Astrocyte of the spinal cord (primary cell): ENCODE results near the gene MEIOSIN.

ENCODE experiments used
- DNase-seq: peaks from one replicate; pipeline ENCODE4 v3.0.0; 2011; ENCODE audit warnings: low read depth, low spot score
- H3K4me3 ChIP-seq: 2 replicates; pipeline ENCODE4 v1.5.1; 2011; ENCODE audit warnings: low read depth, mild to moderate bottlenecking, low read length, moderate library complexity
- in situ Hi-C: cut with HindIII; loops from 2 replicates; pipeline ENCODE4 v1.10.0; 2017; ENCODE audit warnings: low sequenced_read_pairs
- TF ChIP-seq, protein P1 (sequence below): IDR thresholded peaks from 2 replicates; pipeline ENCODE4 v1.5.1; 2012; ENCODE audit warnings: low read depth, mild to moderate bottlenecking, low read length, inconsistent platforms

MEIOSIN gene

DNA sequence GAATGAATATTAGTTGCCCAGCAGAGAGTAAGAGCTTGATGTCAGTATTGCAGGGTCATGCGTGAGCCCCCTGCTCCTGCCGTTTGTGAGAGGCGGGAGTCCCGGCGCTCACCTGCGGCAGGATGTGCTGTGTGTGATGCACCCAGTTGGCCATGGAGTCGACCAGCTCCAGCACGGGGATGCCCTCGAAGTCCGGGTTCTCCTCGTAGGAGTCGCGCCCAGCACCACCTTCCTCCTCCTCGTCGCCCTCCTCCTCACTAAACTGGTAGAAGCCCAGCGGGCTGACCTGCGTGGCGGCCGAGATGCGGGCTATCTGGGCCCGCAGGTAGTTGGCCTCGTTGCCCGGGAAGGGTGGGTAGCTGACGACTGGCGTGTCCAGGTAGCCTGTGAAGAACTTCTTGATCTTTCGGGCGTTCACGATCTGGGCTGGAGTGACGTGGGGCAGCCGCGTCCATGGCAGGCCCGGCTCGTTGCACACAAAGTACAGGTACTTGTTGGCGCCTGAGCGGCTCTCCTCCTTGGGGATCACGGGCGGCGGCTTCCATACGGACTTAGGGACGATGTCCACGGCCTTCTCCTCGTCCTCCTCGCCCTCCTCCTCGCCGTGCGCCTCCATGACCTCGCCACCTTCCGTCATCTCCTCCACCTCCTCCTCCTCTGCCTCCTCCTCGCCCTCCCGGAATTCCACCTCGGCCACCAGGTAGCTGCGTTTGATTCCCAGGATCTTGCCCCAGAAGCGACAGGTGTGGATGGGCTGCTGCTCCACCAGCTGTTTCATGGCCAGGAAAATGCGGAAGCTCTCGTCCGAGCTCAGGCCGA is 71.1 kb downstream of the MEIOSIN start:
- in situ Hi-C loops = no loop called here
- no peak overlapping the region for H3K4me3 ChIP-seq
- TF ChIP-seq, protein P1, sequence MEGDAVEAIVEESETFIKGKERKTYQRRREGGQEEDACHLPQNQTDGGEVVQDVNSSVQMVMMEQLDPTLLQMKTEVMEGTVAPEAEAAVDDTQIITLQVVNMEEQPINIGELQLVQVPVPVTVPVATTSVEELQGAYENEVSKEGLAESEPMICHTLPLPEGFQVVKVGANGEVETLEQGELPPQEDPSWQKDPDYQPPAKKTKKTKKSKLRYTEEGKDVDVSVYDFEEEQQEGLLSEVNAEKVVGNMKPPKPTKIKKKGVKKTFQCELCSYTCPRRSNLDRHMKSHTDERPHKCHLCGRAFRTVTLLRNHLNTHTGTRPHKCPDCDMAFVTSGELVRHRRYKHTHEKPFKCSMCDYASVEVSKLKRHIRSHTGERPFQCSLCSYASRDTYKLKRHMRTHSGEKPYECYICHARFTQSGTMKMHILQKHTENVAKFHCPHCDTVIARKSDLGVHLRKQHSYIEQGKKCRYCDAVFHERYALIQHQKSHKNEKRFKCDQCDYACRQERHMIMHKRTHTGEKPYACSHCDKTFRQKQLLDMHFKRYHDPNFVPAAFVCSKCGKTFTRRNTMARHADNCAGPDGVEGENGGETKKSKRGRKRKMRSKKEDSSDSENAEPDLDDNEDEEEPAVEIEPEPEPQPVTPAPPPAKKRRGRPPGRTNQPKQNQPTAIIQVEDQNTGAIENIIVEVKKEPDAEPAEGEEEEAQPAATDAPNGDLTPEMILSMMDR = no peak
- DNase-seq = no peak

DNA sequence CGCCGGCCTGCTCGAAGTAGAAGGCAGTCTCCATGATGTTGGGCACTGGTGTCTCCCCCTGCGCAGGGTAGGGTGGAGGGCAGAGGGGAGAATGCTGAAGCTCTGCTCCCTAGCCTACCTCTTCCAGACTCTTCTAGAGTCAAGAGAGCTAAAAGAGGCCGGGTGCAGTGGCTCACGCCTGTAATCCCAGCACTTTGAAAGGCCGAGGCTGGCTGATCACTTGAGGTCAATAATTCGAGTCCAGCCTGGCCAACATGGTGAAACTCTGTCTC is 71.7 kb downstream of the MEIOSIN start:
- TF ChIP-seq, protein P1 = no peak
- no peak overlapping the region for H3K4me3 ChIP-seq
- no peak for DNase-seq
- in situ Hi-C loops = no loop called here

DNA sequence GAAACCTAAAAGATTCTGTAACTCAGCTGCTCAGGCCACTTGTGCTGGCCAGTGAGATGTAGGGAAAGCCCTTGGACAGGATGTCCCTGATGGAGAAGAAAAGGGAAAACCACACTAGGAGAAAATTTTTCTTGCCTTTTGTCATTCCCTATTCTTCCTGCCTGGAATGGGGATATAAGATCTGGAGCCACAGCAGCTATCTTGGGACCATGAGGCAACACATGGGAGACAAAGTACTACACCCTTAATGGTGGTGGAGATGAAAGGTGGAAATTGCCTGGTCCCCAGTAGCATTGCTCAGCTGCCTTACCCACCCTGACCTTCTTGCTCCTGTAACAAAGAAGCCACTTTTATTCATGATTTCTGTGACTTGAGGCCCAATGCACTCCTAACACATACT is 72.5 kb downstream of the MEIOSIN start:
- in situ Hi-C loops = no loop called here
- H3K4me3 ChIP-seq = no peak overlapping the region
- TF ChIP-seq, protein P1 = no peak
- DNase-seq = no peak

DNA sequence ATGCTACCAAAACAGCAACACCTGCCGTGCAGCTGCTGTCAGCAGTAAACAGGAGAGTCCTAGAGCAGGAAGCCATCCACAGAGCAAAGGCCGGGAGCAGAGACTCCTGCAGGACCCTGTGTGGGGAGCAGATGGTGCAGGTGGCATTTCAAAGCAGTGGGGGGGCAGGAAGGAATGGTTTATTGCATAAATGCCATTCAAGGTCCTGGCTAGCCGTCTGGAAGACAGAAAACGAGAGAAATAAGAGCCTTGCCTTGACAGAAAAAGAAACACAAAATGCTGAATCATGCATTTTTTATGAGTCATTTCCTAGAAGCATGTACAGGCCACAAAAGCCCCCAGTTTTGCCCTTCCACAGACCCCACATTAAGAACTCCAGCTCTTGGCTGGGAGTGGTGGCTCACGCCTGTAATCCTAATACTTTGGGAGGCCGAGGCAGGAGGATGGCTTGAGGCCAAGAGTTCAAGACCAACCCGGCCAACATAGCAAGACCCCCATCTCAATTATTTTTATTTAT is 76.5 kb downstream of the MEIOSIN start:
- DNase-seq = peak; percentile 83
- TF ChIP-seq, protein P1 = no peak
- in situ Hi-C loops = no loop called here
- no peak overlapping the region for H3K4me3 ChIP-seq

DNA sequence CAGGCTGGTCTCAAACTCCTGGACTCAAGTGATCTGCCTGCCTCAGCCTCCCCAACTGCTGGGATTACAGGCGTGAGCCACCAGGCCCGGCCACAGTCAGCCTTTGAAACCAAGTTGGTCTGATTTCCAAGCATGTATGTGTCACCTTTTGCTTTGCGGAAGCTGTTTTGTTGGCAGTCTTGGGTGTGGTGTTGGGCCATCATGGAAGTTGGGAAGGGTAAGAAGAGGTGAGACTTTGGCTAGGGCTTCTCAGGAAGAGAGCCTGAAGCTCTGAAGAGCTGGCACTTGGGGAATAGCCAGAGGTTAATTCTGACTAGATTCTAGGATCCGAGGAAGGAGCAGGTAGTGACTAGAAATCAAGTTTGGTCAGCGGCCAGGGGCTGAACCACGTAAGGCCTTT is 79.1 kb downstream of the MEIOSIN start:
- in situ Hi-C loops = no loop called here
- DNase-seq = no peak
- TF ChIP-seq, protein P1 = no peak

More for the DNA sequence above, 79.1 kb downstream of the MEIOSIN start:
- H3K4me3 ChIP-seq = no peak overlapping the region
